Prostate gland (tissue), 2 donors: ENCODE data around the gene ACTN2. TPM values are rescaled to one million over a fixed set of nuclear protein-coding genes. Genes with fewer than 3 reads are reported as not detected.

ENCODE experiments used
- DNase-seq: peaks from one replicate; pipeline ENCODE4 v3.0.0-alpha.2; 2019; ENCODE audit warnings: low spot score
- H3K27ac ChIP-seq, 2 donors: fragments of 200-600 bp; sonication (generic); 2 replicates each; pipeline ENCODE4 v1.5.1; 2017 to 2019
- H3K27me3 ChIP-seq: fragments of 200-600 bp; sonication (generic); replicated peaks from 2 replicates; pipeline ENCODE4 v1.5.1; 2019; ENCODE audit not compliant: insufficient read depth
- H3K36me3 ChIP-seq, 2 donors: fragments of 200-600 bp; sonication (generic); 1 replicate in 1 of 2; 2 replicates in 1 of 2; pipeline versions ENCODE4 v1.5.1 to v1.8.1; 2017 to 2019
- H3K4me1 ChIP-seq: fragments of 200-600 bp; sonication (generic); replicated peaks from 2 replicates; pipeline ENCODE4 v1.5.1; 2019
- H3K4me3 ChIP-seq, 2 donors: fragments of 200-600 bp; sonication (generic); 2 replicates each; pipeline ENCODE4 v1.5.1; 2017 to 2019
- H3K9me3 ChIP-seq: fragments of 200-600 bp; sonication (generic); 2 replicates; pipeline ENCODE4 v1.5.1; 2017
- CTCF ChIP-seq, 4 experiments: fragments of 200-600 bp in 2 of 4; fragments of 450-650 bp in 2 of 4; sonication (generic) in 2 of 4; IDR thresholded peaks; 1 replicate in 3 of 4; 2 replicates in 1 of 4; pipeline ENCODE4 v1.5.1; 2016 to 2019; ENCODE audit warnings: antibody characterized with exemption in 4 of 4, mild to moderate bottlenecking in 2 of 4, moderate library complexity in 2 of 4
- POLR2A ChIP-seq: fragments of 450-650 bp; IDR thresholded peaks from one replicate; pipeline ENCODE4 v1.6.1; 2016; ENCODE audit warnings: antibody characterized with exemption, mild to moderate bottlenecking
- POLR2AphosphoS5 ChIP-seq: sonication (generic); formaldehyde crosslinking; IDR thresholded peaks from one replicate; pipeline ENCODE4 v1.6.1; 2017; ENCODE audit warnings: antibody characterized with exemption
- WGBS: methylation state at CpG from one replicate; pipeline ENCODE4 v1.1.5; 2018; 5-methylcytosine and 5-hydroxymethylcytosine counted together
- intact Hi-C: fragments of 100-400 bp; cut with DNase I; formaldehyde crosslinking; loops from one replicate; pipeline ENCODE4 v1.14.2; 2022
- total RNA-seq, 2 donors: library from RNA; depleted of rRNA; stranded (reverse); fragments of >200 nt; gene quantifications; one replicate each; pipeline ENCODE4 v1.1.0, GENCODE V29; 2016

The ACTN2 gene
- total RNA-seq, 2 donors from 2014 or later, result 7.6 to 36.4 TPM

GRCh38 chr1:236741753-236742152, 55.5 kb downstream of the ACTN2 start:
- intact Hi-C loops, result no loop called here
- H3K27me3 ChIP-seq, result no peaks in the 10 kb centered on the region
- no peak overlapping the region for H3K27ac ChIP-seq
- no peaks in the 10 kb centered on the region for H3K36me3 ChIP-seq
- H3K4me3 ChIP-seq, result no peak overlapping the region
- whole genome bisulfite sequencing, result 64% methylated on average over 11 of the region's 11 CpGs
- no peak for DNase-seq
- H3K4me1 ChIP-seq, result no peaks in the 10 kb centered on the region
- no peak for TF ChIP-seq POLR2AphosphoS5
- H3K9me3 ChIP-seq, result no peaks in the 10 kb centered on the region

GRCh38 chr1:236742421-236743160, 56.3 kb downstream of the ACTN2 start:
- intact Hi-C loops, result no loop called here
- Histone ChIP-seq H3K4me1 (no peaks in the 10 kb centered on the region), H3K27ac (no peak overlapping the region), H3K36me3 (no peaks in the 10 kb centered on the region), H3K27me3 (no peaks in the 10 kb centered on the region), H3K4me3 (no peak overlapping the region), H3K9me3 (no peaks in the 10 kb centered on the region)
- 89% methylated on average over 10 of the region's 10 CpGs for WGBS
- TF ChIP-seq CTCF (IDR thresholded peaks at IDR 0.05) (no peak), POLR2AphosphoS5 (no peak), POLR2A (no peak)
- DNase-seq, result no peak

GRCh38 chr1:236744533-236744932, 58.2 kb downstream of the ACTN2 start:
- TF ChIP-seq CTCF (IDR thresholded peaks at IDR 0.05), result no peak
- TF ChIP-seq POLR2AphosphoS5, result no peak
- no peak for TF ChIP-seq POLR2A
- no peaks in the 10 kb centered on the region for H3K27me3 ChIP-seq
- no peaks in the 10 kb centered on the region for H3K36me3 ChIP-seq
- H3K9me3 ChIP-seq, result no peaks in the 10 kb centered on the region
- intact Hi-C loops, result no loop called here
- H3K4me1 ChIP-seq, result no peaks in the 10 kb centered on the region
- no peak overlapping the region for H3K27ac ChIP-seq
- DNase-seq, result no peak
- no peak overlapping the region for H3K4me3 ChIP-seq
- WGBS, result 95% methylated on average over 22 of the region's 22 CpGs

GRCh38 chr1:236746785-236747184, 60.5 kb downstream of the ACTN2 start:
- Histone ChIP-seq H3K36me3 (no peaks in the 10 kb centered on the region), H3K9me3 (no peaks in the 10 kb centered on the region), H3K27ac (no peak overlapping the region), H3K4me3 (no peak overlapping the region), H3K4me1 (no peaks in the 10 kb centered on the region), H3K27me3 (no peaks in the 10 kb centered on the region)
- DNase-seq, result no peak
- 88% methylated on average over 5 of the region's 5 CpGs for WGBS
- intact Hi-C loops, result no loop called here
- no peak for TF ChIP-seq CTCF (IDR thresholded peaks at IDR 0.05)
- no peak for TF ChIP-seq POLR2AphosphoS5
- no peak for TF ChIP-seq POLR2A

GRCh38 chr1:236747311-236747985, 61.1 kb downstream of the ACTN2 start:
- Histone ChIP-seq H3K9me3 (no peaks in the 10 kb centered on the region), H3K27ac (no peak overlapping the region), H3K27me3 (no peaks in the 10 kb centered on the region), H3K36me3 (no peaks in the 10 kb centered on the region), H3K4me1 (no peaks in the 10 kb centered on the region), H3K4me3 (no peak overlapping the region)
- no peak for DNase-seq
- WGBS, result 76% methylated on average over 6 of the region's 6 CpGs
- TF ChIP-seq POLR2A, result no peak
- TF ChIP-seq POLR2AphosphoS5, result no peak
- TF ChIP-seq CTCF (IDR thresholded peaks at IDR 0.05), result no peak
- intact Hi-C loops, result no loop called here
